ENCODE data around the gene OR10P1.

The OR10P1 gene

DNA sequence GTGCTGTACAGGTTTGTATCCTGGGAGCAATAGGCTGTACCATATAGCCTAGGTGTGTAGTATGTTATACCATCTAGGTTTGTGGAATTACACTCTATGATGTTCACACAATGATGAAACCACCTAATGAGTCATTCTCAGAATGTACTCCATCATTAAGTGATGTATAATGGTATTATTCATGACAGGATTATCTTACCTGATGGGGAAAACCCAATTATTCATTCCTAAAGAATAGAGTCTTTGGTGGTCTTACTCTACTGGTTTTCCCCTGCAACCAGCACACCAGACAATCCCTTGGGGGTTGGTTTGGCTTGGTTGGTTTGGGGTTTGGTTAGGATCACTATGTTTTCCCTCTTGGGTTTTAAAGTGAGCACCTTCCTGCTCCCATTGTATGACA lies 12.6 kb upstream of the OR10P1 start:
- no peak overlapping the region for H3K27ac ChIP-seq
- TF ChIP-seq ZFX (IDR thresholded peaks at IDR 0.05) = no peak

DNA sequence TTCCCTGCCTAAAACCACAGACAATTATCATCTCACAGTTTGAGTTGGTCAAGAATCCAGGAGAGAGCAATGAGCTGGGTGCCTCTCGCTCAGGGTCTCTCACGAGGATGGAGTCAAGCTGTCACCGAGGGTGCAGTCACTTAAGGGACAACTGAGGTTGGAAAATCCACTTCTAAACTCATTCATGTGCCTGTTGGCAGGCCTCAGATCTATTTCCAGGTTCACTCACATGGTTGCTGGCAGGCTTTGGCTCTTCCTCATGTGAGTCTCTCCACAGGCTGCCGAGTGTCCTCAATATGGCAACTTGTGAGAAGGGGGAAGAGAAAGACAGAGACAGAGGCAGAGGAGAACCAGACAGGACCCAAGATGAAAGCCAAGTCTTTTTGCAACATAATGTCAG lies 10.5 kb upstream of the OR10P1 start:
- TF ChIP-seq ZFX (IDR thresholded peaks at IDR 0.05) = no peak
- TF ChIP-seq, protein P1, sequence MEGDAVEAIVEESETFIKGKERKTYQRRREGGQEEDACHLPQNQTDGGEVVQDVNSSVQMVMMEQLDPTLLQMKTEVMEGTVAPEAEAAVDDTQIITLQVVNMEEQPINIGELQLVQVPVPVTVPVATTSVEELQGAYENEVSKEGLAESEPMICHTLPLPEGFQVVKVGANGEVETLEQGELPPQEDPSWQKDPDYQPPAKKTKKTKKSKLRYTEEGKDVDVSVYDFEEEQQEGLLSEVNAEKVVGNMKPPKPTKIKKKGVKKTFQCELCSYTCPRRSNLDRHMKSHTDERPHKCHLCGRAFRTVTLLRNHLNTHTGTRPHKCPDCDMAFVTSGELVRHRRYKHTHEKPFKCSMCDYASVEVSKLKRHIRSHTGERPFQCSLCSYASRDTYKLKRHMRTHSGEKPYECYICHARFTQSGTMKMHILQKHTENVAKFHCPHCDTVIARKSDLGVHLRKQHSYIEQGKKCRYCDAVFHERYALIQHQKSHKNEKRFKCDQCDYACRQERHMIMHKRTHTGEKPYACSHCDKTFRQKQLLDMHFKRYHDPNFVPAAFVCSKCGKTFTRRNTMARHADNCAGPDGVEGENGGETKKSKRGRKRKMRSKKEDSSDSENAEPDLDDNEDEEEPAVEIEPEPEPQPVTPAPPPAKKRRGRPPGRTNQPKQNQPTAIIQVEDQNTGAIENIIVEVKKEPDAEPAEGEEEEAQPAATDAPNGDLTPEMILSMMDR (conservative IDR thresholded peaks at IDR 0.05) = no peak
- no peak overlapping the region for H3K27ac ChIP-seq

DNA sequence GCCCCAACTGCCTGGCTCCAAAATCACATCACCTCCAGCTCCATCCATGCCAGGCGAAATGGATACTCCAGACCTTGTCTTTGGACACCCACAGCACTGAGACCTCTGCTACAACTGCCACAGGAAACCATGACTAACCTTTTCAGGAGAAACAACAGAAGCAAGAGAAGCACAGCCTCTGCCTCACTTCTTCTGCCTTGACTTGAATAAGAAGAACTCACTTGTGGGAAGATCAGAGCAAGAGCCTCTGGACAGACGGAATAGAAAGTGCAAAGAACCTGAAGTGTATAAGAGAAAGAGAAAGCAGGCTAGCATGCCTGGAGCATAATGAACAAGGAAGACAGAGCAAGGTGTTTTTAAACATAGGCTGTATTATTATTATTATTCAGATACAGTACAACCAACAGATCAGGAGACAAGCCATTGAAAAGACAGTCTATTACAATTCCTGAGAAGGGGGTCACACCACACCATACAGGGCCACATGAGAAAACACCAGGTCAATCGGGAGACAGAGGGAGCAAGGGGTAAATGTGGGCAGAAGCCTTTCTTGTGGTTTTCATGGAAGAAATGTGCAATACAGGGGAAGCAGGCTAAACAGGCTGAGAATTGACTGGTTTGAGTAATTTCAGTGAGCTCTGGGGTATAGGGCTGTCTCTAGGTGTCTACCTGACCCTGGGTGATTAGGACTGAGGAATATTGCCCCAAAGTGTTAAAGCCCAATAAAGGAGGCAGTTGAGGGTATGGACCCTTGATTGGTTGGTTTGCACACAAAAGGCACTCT lies 7.4 kb upstream of the OR10P1 start:
- H3K27ac ChIP-seq = no peak overlapping the region
- TF ChIP-seq, protein P1 (conservative IDR thresholded peaks at IDR 0.05) = no peak
- no peak for TF ChIP-seq ZFX (IDR thresholded peaks at IDR 0.05)

DNA sequence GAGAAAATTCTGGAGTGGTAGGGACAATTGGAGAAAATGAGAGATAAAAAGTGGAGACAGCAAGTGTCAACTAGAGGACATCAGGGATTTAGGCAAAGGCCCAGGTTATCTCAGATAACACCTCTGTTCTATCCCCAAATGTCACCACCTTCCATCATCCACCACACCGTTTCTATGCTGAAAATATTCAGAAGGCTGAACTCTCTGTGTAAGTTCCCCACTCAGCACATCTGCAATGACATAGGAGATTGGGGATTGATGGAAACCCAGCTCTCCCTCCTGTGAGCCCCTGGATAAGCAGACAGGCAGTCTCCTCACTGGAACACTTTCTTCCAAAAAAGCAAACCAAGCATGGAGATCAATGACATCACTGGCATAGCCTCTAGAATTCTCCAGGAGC lies 5.6 kb upstream of the OR10P1 start:
- TF ChIP-seq, protein P1 (conservative IDR thresholded peaks at IDR 0.05) = no peak
- TF ChIP-seq ZFX (IDR thresholded peaks at IDR 0.05) = no peak
- no peak overlapping the region for H3K27ac ChIP-seq

DNA sequence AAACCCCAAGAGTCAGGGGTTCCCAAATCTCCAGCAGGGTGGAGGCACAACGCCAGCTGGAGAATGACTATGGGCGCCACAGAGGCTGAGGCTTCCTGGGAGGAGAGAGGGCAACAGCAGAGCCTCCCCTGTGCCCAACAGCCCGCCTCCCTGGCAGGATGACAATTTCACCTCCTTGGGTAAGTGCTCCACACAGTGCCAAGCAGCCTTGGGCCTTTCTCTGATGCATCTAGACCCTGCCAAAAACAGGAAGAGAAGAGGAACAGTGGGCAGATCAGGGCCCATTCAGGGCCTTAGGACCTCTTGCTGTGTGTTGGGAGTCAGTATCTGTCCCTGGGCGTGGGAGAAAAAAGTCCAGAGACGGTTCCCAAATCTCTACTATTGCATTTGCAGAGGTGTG lies 5.0 kb upstream of the OR10P1 start:
- TF ChIP-seq, protein P1 (conservative IDR thresholded peaks at IDR 0.05) = no peak
- TF ChIP-seq ZFX (IDR thresholded peaks at IDR 0.05) = no peak
- H3K27ac ChIP-seq = no peak overlapping the region

DNA sequence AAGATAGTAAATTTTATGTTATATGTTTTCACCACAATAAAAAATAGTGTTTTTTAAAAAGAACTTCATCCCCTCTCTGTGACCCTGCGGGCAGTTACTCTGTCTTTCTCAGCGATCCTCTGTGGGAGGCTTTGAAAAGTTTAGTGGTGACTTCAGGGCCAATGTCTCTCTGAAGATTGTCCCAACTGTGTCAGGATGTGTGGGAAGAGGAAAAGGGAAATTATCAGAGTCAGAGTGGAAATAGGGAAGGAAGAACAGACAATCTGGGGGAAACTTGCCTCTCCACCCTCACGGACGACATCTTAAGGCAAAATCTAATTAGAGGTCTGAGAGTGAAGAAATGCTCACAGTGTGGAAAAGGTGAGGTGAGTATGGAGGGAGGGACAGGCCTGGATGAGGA lies 3.5 kb upstream of the OR10P1 start:
- no peak overlapping the region for H3K27ac ChIP-seq

DNA sequence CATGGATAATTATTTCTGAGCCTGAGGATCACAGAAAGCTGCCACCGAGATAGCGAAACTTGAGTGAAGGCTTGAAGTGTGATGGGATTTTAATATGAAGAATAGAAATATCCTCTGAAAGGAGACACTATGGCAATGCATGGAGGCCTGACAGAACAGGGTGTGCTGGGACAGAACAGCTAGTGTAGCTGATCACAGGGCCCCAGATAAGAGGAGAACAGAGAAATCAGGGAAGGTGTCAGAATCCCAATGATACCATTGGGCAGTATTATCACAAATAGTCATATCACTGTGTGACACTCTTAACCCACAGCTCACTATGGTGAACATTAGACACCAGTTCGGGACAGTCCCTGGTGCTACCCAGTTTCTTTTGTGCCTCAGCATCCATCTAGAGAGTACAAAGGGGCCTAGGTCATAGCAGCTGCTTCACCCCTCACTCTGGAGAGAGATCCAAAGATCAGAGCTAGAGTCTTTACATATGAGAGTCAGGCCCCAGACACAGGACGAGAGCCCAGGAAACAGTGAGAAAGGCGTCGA lies 506 bp upstream of the OR10P1 start:
- TF ChIP-seq, protein P1 (conservative IDR thresholded peaks at IDR 0.05) = no peak
- TF ChIP-seq ZFX (IDR thresholded peaks at IDR 0.05) = no peak
- no peak overlapping the region for H3K27ac ChIP-seq

More for the DNA sequence above, 3.5 kb upstream of the OR10P1 start:
- TF ChIP-seq, protein P1 (conservative IDR thresholded peaks at IDR 0.05) = no peak
- no peak for TF ChIP-seq ZFX (IDR thresholded peaks at IDR 0.05)

DNA sequence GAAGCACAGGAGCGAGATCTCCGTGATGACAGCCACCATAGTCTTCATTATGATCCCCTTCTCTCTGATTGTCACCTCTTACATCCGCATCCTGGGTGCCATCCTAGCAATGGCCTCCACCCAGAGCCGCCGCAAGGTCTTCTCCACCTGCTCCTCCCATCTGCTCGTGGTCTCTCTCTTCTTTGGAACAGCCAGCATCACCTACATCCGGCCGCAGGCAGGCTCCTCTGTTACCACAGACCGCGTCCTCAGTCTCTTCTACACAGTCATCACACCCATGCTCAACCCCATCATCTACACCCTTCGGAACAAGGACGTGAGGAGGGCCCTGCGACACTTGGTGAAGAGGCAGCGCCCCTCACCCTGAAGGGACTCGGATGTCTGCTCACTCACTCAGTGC lies 775 bp downstream of the OR10P1 start:
- no peak for TF ChIP-seq ZFX (IDR thresholded peaks at IDR 0.05)
- TF ChIP-seq, protein P1 (conservative IDR thresholded peaks at IDR 0.05) = no peak
- no peak overlapping the region for H3K27ac ChIP-seq

All from C4-2B (cell line).